ENCODE data around the gene SNUPN. TPM values are rescaled to one million over a fixed set of nuclear protein-coding genes. Genes with fewer than 3 reads are reported as not detected.

The SNUPN gene
- total and polyA plus RNA-seq, 4 donors, result 19.1 to 24.6 (median 21.1) TPM

- H3K4me3 ChIP-seq, result no peak overlapping the region
- ATAC-seq (ENCODE audit: insufficient read depth, low FRiP score), result no peak
- WGBS, 2 donors, result 79 to 87% methylated on average over 14 of the region's 14 CpGs
- no peaks in the 10 kb centered on the region for H3K27me3 ChIP-seq (ENCODE audit: control insufficient read depth in 3 of 3, insufficient read depth in 3 of 3, low read length in 2 of 3)
- no peak for TF ChIP-seq CTCF (IDR thresholded peaks at IDR 0.05; ENCODE audit: control extremely low read depth, extremely low read depth)
- H3K4me1 ChIP-seq (ENCODE audit: control insufficient read depth in 5 of 5, insufficient read depth in 5 of 5, low read length in 5 of 5), result peaks cover 4 to 27% (median 21%) of the 10 kb centered on the region in 5 donors
- DNase-seq, result no peak
- no peaks in the 10 kb centered on the region for H3K36me3 ChIP-seq (ENCODE audit: control insufficient read depth in 4 of 4, insufficient read depth in 4 of 4, low read length in 4 of 4)
- no peak overlapping the region for H3K27ac ChIP-seq (ENCODE audit: low read depth in 1 of 2, low read length in 1 of 2)
- no peaks in the 10 kb centered on the region for H3K9me3 ChIP-seq (ENCODE audit: control insufficient read depth in 4 of 4, insufficient read depth in 3 of 4, low read length in 3 of 4)
- no peak overlapping the region for H3K9ac ChIP-seq (ENCODE audit: insufficient read depth in 1 of 2, low read length in 2 of 2)
Measured at GRCh38 chr15:75669191-75669878, 43.8 kb upstream of the SNUPN start.

- Histone ChIP-seq H3K4me3 (no peak overlapping the region), H3K27ac (ENCODE audit: low read depth in 1 of 2, low read length in 1 of 2) (peak overlapping the region; percentile 40 to 89), H3K9ac (ENCODE audit: insufficient read depth in 1 of 2, low read length in 2 of 2) (no peak overlapping the region), H3K9me3 (ENCODE audit: control insufficient read depth in 4 of 4, insufficient read depth in 3 of 4, low read length in 3 of 4) (no peaks in the 10 kb centered on the region), H3K36me3 (ENCODE audit: control insufficient read depth in 4 of 4, insufficient read depth in 4 of 4, low read length in 4 of 4) (peaks cover 0 to 2% (median 0%) of the 10 kb centered on the region in 4 donors), H3K4me1 (ENCODE audit: control insufficient read depth in 5 of 5, insufficient read depth in 5 of 5, low read length in 5 of 5) (peaks cover 0 to 15% (median 3%) of the 10 kb centered on the region in 5 donors), H3K27me3 (ENCODE audit: control insufficient read depth in 3 of 3, insufficient read depth in 3 of 3, low read length in 2 of 3) (no peaks in the 10 kb centered on the region)
- TF ChIP-seq CTCF (IDR thresholded peaks at IDR 0.05; ENCODE audit: control extremely low read depth, extremely low read depth), result no peak
- 56 to 64% methylated on average over 15 of the region's 15 CpGs for WGBS, 2 donors
- peak in 2 of 3 donors; percentile 49 for DNase-seq
- peak; percentile 66 for ATAC-seq (ENCODE audit: insufficient read depth, low FRiP score)
Measured at GRCh38 chr15:75666823-75667501, 41.4 kb upstream of the SNUPN start.

DNA sequence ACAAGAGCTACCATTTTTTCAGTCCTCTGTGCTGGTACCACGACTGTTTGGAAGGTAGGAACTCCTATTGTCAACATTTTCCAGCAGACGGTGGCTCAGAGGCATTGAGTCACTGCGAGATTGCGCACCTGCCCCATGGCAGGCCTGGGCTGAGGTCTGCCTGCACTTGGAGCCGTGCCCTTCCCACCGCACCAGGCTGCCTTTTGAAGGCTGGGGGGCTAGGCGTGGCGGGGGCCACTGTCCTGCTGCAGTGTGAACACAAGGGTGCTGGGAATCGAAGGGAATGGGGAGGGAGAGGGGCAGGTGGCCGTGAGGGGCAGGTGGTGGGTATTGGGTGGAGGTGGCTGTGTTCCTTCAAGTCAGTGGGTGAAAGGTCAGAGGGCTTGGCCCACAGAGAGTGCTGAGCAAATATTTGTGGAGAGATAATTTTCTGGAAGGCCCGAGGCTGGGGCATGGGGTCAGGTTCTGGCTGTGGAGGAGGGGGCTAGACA lies 38.5 kb upstream of the SNUPN start:
- H3K27me3 ChIP-seq (ENCODE audit: control insufficient read depth in 3 of 3, insufficient read depth in 3 of 3, low read length in 2 of 3), result no peaks in the 10 kb centered on the region
- no peak for DNase-seq
- H3K9me3 ChIP-seq (ENCODE audit: control insufficient read depth in 4 of 4, insufficient read depth in 3 of 4, low read length in 3 of 4), result no peaks in the 10 kb centered on the region
- H3K4me3 ChIP-seq, result no peak overlapping the region
- no peak overlapping the region for H3K9ac ChIP-seq (ENCODE audit: insufficient read depth in 1 of 2, low read length in 2 of 2)
- peaks cover 0 to 31% (median 12%) of the 10 kb centered on the region in 5 donors for H3K4me1 ChIP-seq (ENCODE audit: control insufficient read depth in 5 of 5, insufficient read depth in 5 of 5, low read length in 5 of 5)
- peaks cover 0 to 6% (median 2%) of the 10 kb centered on the region in 4 donors for H3K36me3 ChIP-seq (ENCODE audit: control insufficient read depth in 4 of 4, insufficient read depth in 4 of 4, low read length in 4 of 4)
- ATAC-seq (ENCODE audit: insufficient read depth, low FRiP score), result no peak
- no peak for TF ChIP-seq CTCF (IDR thresholded peaks at IDR 0.05; ENCODE audit: control extremely low read depth, extremely low read depth)
- WGBS, 2 donors, result 67 to 74% methylated on average over 11 of the region's 11 CpGs
- H3K27ac ChIP-seq (ENCODE audit: low read depth in 1 of 2, low read length in 1 of 2), result peak overlapping the region in 1 of 2 donors; percentile 48
